HG02763 (cell line): ENCODE data around the gene PANX2.

Experiments used
- ATAC-seq: cut with Tn5 transposase; IDR thresholded peaks from one replicate; pipeline ENCODE4 v1.9.1; 2021; ENCODE audit warnings: mild to moderate bottlenecking, moderate library complexity; ENCODE audit not compliant: unreplicated experiment

Gene PANX2

GRCh38 chr22:50182176-50183081 is 11.9 kb downstream of the PANX2 start:
- ATAC-seq, result no peak

- no peak for ATAC-seq
Measured at GRCh38 chr22:50183141-50183971, 12.8 kb downstream of the PANX2 start.

- no peak for ATAC-seq
Measured at GRCh38 chr22:50184004-50184901, 13.7 kb downstream of the PANX2 start.

- no peak for ATAC-seq
Measured at GRCh38 chr22:50184902-50185374, 14.4 kb downstream of the PANX2 start.

GRCh38 chr22:50185375-50186087 is 15.0 kb downstream of the PANX2 start, which contains the start of gene TRABD:
Gene TRABD, plus strand, starts transcription at chr22:50185913. Its CDS starts 7,148 bp downstream, at chr22:50193061.
- peak; percentile 42 for ATAC-seq

GRCh38 chr22:50186181-50186714 is 15.7 kb downstream of the PANX2 start:
- no peak for ATAC-seq

- no peak for ATAC-seq
Measured at GRCh38 chr22:50186761-50187523, 16.4 kb downstream of the PANX2 start.

- ATAC-seq, result no peak
Measured at GRCh38 chr22:50188356-50188755, 17.8 kb downstream of the PANX2 start.

GRCh38 chr22:50189184-50189848 is 18.8 kb downstream of the PANX2 start:
- no peak for ATAC-seq

- no peak for ATAC-seq
Measured at GRCh38 chr22:50189849-50190181, 19.3 kb downstream of the PANX2 start.

- ATAC-seq, result peak; percentile 30
Measured at GRCh38 chr22:50190182-50190940, 19.8 kb downstream of the PANX2 start.

- ATAC-seq, result no peak
Measured at GRCh38 chr22:50190941-50191741, 20.6 kb downstream of the PANX2 start.

- ATAC-seq, result no peak
Measured at GRCh38 chr22:50192436-50193204, 22.1 kb downstream of the PANX2 start.

- ATAC-seq, result no peak
Measured at GRCh38 chr22:50193621-50194020, 23.1 kb downstream of the PANX2 start.

- no peak for ATAC-seq
Measured at GRCh38 chr22:50194037-50194805, 23.7 kb downstream of the PANX2 start.
